ENCODE data around the gene AMOT. TPM values are rescaled to one million over a fixed set of nuclear protein-coding genes. Genes with fewer than 3 reads are reported as not detected.
A peak's percentile ranks its signal among the peaks of the same experiment; 100 is the strongest.

The AMOT gene
- total and polyA plus RNA-seq, 5 donors from 2014 or later, result 1.2 to 2.3 (median 1.5) TPM

DNA sequence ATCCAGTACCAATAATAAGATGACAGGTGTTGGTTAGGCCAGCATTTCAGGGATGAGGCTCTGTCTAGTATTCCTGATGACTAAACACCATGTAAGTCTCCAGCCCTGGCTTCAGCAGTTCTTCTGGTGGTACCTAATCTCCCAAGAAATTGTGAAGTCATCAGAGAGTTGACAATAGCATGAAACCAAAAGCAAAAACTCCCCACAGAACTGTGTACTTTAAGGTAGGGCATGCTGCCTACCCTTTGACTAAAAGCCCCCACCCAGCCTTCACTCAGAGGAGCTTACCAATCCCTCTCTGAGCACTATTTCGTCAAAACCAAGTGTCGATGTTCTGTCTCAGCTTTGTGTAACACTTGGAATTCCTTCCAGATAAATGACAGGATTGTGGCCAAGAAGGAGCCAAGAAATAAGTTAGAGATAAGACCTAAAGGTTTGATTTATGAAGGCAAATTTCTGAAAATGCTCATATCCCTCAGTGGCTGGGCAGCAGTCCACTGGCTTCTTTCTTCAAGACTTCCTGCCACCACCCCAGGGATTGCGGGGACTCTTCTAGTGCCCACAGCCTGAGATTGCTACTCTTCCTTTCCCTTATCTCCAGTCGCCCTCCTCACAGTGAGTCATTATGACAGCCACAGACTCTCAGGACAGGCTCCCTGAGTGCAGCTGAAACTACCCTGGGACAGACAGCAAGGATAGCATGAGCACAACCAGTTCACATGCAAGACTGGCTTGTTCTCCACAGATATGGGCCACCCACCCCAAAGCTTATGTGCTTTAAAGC, 93.6 kb downstream of the AMOT start:
- Histone ChIP-seq H3K27me3 (ENCODE audit: control insufficient read depth, insufficient read depth, low read length) (no peaks in the 10 kb centered on the region), H3K9me3 (ENCODE audit: control insufficient read depth in 2 of 2, low read length in 2 of 2) (no peaks in the 10 kb centered on the region), H3K4me3 (ENCODE audit: low read depth, low read length) (no peak overlapping the region), H3K4me1 (ENCODE audit: control insufficient read depth, insufficient read depth, low read length, poor library complexity, severe bottlenecking) (no peaks in the 10 kb centered on the region), H3K36me3 (ENCODE audit: control insufficient read depth, insufficient read depth, low read length) (no peaks in the 10 kb centered on the region), H3K27ac (ENCODE audit: insufficient read depth, low read length, poor library complexity, severe bottlenecking) (no peak overlapping the region)
- H3K27ac Mint-ChIP-seq, result no peak overlapping the region
- no peaks in the 10 kb centered on the region for H3K4me1 Mint-ChIP-seq
- ATAC-seq (ENCODE audit: low read depth in 2 of 2) (no peak), DNase-seq (no peak)
- H3K27me3 Mint-ChIP-seq, result no peaks in the 10 kb centered on the region
- H3K4me3 Mint-ChIP-seq, result no peak overlapping the region
- no peaks in the 10 kb centered on the region for H3K36me3 Mint-ChIP-seq
- H3K9me3 Mint-ChIP-seq, result no peaks in the 10 kb centered on the region

DNA sequence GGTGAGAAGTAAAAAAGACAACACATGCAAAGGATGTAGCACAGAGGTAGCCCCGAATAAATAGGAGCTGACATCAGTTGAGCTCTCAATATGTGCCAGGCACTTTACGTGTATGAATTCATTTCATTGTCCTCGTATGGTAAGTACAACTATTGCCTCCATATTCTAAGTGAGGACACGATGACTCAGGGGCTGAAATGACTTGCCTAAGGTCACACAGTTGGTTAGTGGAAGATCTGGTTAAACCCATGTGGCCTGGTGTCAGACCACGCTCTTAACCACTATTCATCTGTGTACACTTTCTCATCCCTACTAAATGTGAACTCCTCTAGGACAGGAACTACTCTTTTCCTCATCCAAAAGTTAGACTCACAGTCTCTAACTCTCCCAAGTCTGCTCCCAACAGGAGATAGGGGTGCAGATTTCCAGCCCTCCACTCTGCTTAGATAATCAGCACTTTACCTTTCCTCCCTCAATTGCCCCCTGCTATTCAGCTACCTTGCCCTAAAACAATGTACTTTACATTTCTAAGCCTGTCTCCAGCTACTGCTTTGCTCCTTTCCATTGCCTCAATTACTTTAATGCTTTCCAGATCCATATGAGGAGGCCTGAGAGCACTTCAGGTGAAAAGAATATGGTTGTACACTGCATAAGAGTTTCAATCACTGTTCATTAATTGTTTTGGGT, 102.1 kb downstream of the AMOT start:
- Histone ChIP-seq H3K4me3 (ENCODE audit: low read depth, low read length) (no peak overlapping the region), H3K9me3 (ENCODE audit: control insufficient read depth in 2 of 2, low read length in 2 of 2) (no peaks in the 10 kb centered on the region), H3K27ac (ENCODE audit: insufficient read depth, low read length, poor library complexity, severe bottlenecking) (no peak overlapping the region), H3K4me1 (ENCODE audit: control insufficient read depth, insufficient read depth, low read length, poor library complexity, severe bottlenecking) (no peaks in the 10 kb centered on the region), H3K36me3 (ENCODE audit: control insufficient read depth, insufficient read depth, low read length) (no peaks in the 10 kb centered on the region), H3K27me3 (ENCODE audit: control insufficient read depth, insufficient read depth, low read length) (no peaks in the 10 kb centered on the region)
- Mint-ChIP-seq H3K27me3 (peaks cover 6% of the 10 kb centered on the region), H3K9me3 (peaks cover 0 to 5% (median 0%) of the 10 kb centered on the region in 7 donors), H3K36me3 (peaks cover 4% of the 10 kb centered on the region), H3K4me1 (peaks cover 0 to 5% (median 0%) of the 10 kb centered on the region in 4 donors), H3K4me3 (no peak overlapping the region), H3K27ac (no peak overlapping the region)
- ATAC-seq (ENCODE audit: low read depth in 2 of 2), result no peak
- no peak for DNase-seq

DNA sequence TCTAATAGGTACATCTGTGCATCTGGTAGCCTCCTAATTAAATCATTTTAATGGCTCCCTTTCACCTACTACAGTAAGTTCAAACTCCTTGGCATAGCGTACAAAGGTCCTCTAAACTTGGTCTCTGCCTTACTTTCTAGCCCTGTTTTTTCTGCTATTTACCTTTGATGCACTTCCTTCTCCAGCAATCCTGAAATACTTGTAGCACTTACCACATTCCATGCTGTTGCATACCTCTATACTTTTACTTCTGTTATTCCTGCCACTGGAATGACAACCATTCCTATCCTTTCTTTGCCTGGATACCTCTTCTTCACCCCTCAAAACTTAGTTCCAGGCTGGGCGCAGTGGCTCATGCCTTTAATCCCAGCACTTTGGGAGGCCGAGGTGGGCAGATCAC, 104.3 kb downstream of the AMOT start:
- Histone ChIP-seq H3K36me3 (ENCODE audit: control insufficient read depth, insufficient read depth, low read length) (no peaks in the 10 kb centered on the region), H3K9me3 (ENCODE audit: control insufficient read depth in 2 of 2, low read length in 2 of 2) (no peaks in the 10 kb centered on the region), H3K27me3 (ENCODE audit: control insufficient read depth, insufficient read depth, low read length) (no peaks in the 10 kb centered on the region), H3K4me3 (ENCODE audit: low read depth, low read length) (no peak overlapping the region), H3K27ac (ENCODE audit: insufficient read depth, low read length, poor library complexity, severe bottlenecking) (no peak overlapping the region), H3K4me1 (ENCODE audit: control insufficient read depth, insufficient read depth, low read length, poor library complexity, severe bottlenecking) (no peaks in the 10 kb centered on the region)
- Mint-ChIP-seq H3K27me3 (peaks cover 6% of the 10 kb centered on the region), H3K27ac (no peak overlapping the region), H3K4me1 (peaks cover 0 to 5% (median 0%) of the 10 kb centered on the region in 4 donors), H3K4me3 (no peak overlapping the region), H3K36me3 (peaks cover 4% of the 10 kb centered on the region), H3K9me3 (peaks cover 0 to 5% (median 0%) of the 10 kb centered on the region in 7 donors)
- DNase-seq, result no peak
- no peak for ATAC-seq (ENCODE audit: low read depth in 2 of 2)

DNA sequence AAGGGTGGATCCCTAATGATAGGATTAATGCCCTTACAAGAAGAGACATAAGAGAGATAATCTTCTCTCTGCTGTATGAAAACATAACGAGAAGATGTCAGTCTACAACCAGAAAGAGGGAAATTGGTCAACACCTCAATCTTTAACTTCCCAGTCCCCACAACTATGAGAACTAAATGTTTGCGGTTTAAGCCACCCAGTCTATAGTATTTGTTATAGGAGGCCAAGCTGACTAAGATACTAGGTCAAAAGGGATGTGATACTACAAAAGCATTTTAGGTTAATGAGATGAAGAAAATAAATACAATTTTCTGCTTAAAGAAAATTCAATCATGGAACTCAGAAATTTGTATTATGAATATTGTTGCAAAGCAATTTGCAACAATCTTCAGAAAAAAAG, 105.5 kb downstream of the AMOT start:
- H3K27me3 Mint-ChIP-seq, result peaks cover 6% of the 10 kb centered on the region
- no peak overlapping the region for H3K4me3 Mint-ChIP-seq
- H3K27ac Mint-ChIP-seq, result no peak overlapping the region
- Histone ChIP-seq H3K27me3 (ENCODE audit: control insufficient read depth, insufficient read depth, low read length) (no peaks in the 10 kb centered on the region), H3K4me1 (ENCODE audit: control insufficient read depth, insufficient read depth, low read length, poor library complexity, severe bottlenecking) (no peaks in the 10 kb centered on the region), H3K36me3 (ENCODE audit: control insufficient read depth, insufficient read depth, low read length) (no peaks in the 10 kb centered on the region), H3K4me3 (ENCODE audit: low read depth, low read length) (no peak overlapping the region), H3K27ac (ENCODE audit: insufficient read depth, low read length, poor library complexity, severe bottlenecking) (no peak overlapping the region), H3K9me3 (ENCODE audit: control insufficient read depth in 2 of 2, low read length in 2 of 2) (no peaks in the 10 kb centered on the region)
- ATAC-seq (ENCODE audit: low read depth in 2 of 2) (no peak), DNase-seq (no peak)
- peaks cover 0 to 5% (median 0%) of the 10 kb centered on the region in 7 donors for H3K9me3 Mint-ChIP-seq
- peaks cover 0 to 5% (median 0%) of the 10 kb centered on the region in 4 donors for H3K4me1 Mint-ChIP-seq
- H3K36me3 Mint-ChIP-seq, result peaks cover 4% of the 10 kb centered on the region

DNA sequence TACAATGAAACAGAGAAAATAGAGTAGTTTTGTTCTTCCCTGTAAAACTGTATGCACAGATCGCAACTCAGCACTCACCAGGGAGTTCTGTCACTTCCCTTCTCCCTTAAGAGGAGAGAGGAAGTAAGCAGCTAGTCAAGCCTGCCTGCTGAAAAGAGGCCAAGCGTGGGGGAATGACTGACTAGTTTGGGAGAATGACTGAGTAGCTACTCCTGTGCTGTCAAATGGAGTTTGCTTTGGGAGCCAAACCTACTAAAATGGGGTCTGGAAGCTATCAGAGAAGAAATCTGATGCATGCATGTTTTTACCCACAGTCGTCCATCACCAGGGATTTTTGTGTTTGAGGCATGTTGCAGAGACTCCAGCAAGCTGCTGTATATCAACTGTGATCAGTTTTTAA, 106.3 kb downstream of the AMOT start:
- Mint-ChIP-seq H3K4me1 (peaks cover 0 to 5% (median 0%) of the 10 kb centered on the region in 4 donors), H3K36me3 (peaks cover 4% of the 10 kb centered on the region), H3K27ac (no peak overlapping the region), H3K9me3 (peaks cover 0 to 5% (median 0%) of the 10 kb centered on the region in 7 donors), H3K27me3 (peaks cover 6% of the 10 kb centered on the region), H3K4me3 (peak overlapping the region in 1 of 4 donors; percentile 2)
- Histone ChIP-seq H3K4me3 (ENCODE audit: low read depth, low read length) (no peak overlapping the region), H3K4me1 (ENCODE audit: control insufficient read depth, insufficient read depth, low read length, poor library complexity, severe bottlenecking) (no peaks in the 10 kb centered on the region), H3K9me3 (ENCODE audit: control insufficient read depth in 2 of 2, low read length in 2 of 2) (no peaks in the 10 kb centered on the region), H3K27ac (ENCODE audit: insufficient read depth, low read length, poor library complexity, severe bottlenecking) (no peak overlapping the region), H3K27me3 (ENCODE audit: control insufficient read depth, insufficient read depth, low read length) (no peaks in the 10 kb centered on the region), H3K36me3 (ENCODE audit: control insufficient read depth, insufficient read depth, low read length) (no peaks in the 10 kb centered on the region)
- no peak for ATAC-seq (ENCODE audit: low read depth in 2 of 2)
- DNase-seq, result no peak

DNA sequence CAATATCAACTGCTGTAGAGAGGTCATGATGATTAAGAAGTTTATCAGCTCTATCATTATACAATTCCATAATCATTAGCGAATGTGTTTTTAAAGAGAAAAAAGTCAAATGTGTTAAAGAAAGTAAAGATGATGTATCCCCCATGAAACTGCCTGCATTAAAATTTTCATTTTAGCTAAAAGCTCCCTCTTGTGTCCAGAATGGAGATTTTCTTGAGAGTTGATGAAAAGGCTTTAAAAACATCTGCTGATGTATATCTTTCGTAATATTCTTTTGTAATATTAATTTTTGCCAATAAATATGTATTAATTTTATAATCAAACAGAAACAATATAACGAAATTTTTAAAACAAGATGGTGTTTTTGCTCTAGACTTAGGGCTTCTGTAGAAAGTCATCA, 108.8 kb downstream of the AMOT start:
- Mint-ChIP-seq H3K9me3 (peaks cover 0 to 2% (median 0%) of the 10 kb centered on the region in 7 donors), H3K27me3 (no peaks in the 10 kb centered on the region)

More for the DNA sequence above, 108.8 kb downstream of the AMOT start:
- no peak for ATAC-seq (ENCODE audit: low read depth in 2 of 2)
- Histone ChIP-seq H3K27me3 (ENCODE audit: control insufficient read depth, insufficient read depth, low read length) (no peaks in the 10 kb centered on the region), H3K27ac (ENCODE audit: insufficient read depth, low read length, poor library complexity, severe bottlenecking) (no peak overlapping the region), H3K9me3 (ENCODE audit: control insufficient read depth in 2 of 2, low read length in 2 of 2) (no peaks in the 10 kb centered on the region), H3K4me3 (ENCODE audit: low read depth, low read length) (no peak overlapping the region), H3K4me1 (ENCODE audit: control insufficient read depth, insufficient read depth, low read length, poor library complexity, severe bottlenecking) (no peaks in the 10 kb centered on the region), H3K36me3 (ENCODE audit: control insufficient read depth, insufficient read depth, low read length) (no peaks in the 10 kb centered on the region)
- H3K4me3 Mint-ChIP-seq, result no peak overlapping the region
- H3K36me3 Mint-ChIP-seq, result no peaks in the 10 kb centered on the region
- H3K4me1 Mint-ChIP-seq, result peaks cover 0 to 5% (median 0%) of the 10 kb centered on the region in 4 donors
- no peak overlapping the region for H3K27ac Mint-ChIP-seq
- DNase-seq, result no peak
